ENCODE data around the gene GLDN. TPM values are rescaled to one million over a fixed set of nuclear protein-coding genes. Genes with fewer than 3 reads are reported as not detected.

Gene GLDN
- total RNA-seq, 1 experiment from 2014 or later = 0.57 TPM

DNA sequence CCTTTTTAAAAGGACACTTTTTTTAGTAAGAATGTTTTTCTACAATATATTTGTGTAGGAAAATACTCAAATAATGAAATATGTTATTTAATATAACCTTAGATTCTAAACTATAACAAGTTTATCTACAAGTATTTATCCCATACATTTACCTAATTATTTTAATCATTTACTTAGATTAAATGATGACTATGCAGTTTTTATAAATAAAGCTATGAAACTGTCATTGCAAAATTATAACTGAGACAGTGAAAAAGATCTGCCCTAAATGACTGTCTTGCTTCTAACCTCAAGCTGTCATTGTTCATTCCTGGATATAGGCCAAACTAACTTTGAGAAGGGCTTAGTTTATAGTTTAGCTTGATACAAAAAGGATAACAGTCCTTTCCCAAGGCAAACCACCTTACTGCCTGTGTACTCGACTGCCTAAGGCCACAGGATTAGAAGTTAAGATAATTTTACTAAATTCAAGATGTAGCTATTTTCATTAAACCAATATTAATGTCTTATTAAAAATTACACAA is 84.1 kb downstream of the GLDN start:
- POLR2A ChIA-PET = no interaction called here
- in situ Hi-C loops (cut with HindIII; ENCODE audit: low pct_unique_long_range_greater_than_20kb, low sequenced_read_pairs) (no loop called here), intact Hi-C loops (cut with micrococcal nuclease; ENCODE audit: unreplicated experiment) (no loop called here)
- Histone ChIP-seq H3K9me3 (ENCODE audit: control insufficient read depth, insufficient read depth, low read depth, low read length) (no peaks in the 10 kb centered on the region), H3K4me1 (ENCODE audit: control insufficient read depth, insufficient read depth, low read length) (no peaks in the 10 kb centered on the region), H3K27ac (ENCODE audit: low read length) (no peak overlapping the region), H3K4me3 (ENCODE audit: low read depth in 2 of 2, low read length in 2 of 2) (no peak overlapping the region), H3K36me3 (ENCODE audit: control insufficient read depth, insufficient read depth, low read length) (no peaks in the 10 kb centered on the region), H3K27me3 (ENCODE audit: control insufficient read depth, insufficient read depth, low read length) (no peaks in the 10 kb centered on the region; the same call in 1 of the 2 replicates)
- no TSS peak for BruUV-seq (replicated peaks)
- no peak for TF ChIP-seq SIN3A (IDR thresholded peaks at IDR 0.05; ENCODE audit: borderline replicate concordance, insufficient read depth, low read depth, low read length)
- TF ChIP-seq TCF7L2 (IDR thresholded peaks at IDR 0.05; ENCODE audit: low read depth, low read length) = no peak
- TF ChIP-seq, protein P1, sequence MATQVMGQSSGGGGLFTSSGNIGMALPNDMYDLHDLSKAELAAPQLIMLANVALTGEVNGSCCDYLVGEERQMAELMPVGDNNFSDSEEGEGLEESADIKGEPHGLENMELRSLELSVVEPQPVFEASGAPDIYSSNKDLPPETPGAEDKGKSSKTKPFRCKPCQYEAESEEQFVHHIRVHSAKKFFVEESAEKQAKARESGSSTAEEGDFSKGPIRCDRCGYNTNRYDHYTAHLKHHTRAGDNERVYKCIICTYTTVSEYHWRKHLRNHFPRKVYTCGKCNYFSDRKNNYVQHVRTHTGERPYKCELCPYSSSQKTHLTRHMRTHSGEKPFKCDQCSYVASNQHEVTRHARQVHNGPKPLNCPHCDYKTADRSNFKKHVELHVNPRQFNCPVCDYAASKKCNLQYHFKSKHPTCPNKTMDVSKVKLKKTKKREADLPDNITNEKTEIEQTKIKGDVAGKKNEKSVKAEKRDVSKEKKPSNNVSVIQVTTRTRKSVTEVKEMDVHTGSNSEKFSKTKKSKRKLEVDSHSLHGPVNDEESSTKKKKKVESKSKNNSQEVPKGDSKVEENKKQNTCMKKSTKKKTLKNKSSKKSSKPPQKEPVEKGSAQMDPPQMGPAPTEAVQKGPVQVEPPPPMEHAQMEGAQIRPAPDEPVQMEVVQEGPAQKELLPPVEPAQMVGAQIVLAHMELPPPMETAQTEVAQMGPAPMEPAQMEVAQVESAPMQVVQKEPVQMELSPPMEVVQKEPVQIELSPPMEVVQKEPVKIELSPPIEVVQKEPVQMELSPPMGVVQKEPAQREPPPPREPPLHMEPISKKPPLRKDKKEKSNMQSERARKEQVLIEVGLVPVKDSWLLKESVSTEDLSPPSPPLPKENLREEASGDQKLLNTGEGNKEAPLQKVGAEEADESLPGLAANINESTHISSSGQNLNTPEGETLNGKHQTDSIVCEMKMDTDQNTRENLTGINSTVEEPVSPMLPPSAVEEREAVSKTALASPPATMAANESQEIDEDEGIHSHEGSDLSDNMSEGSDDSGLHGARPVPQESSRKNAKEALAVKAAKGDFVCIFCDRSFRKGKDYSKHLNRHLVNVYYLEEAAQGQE (IDR thresholded peaks at IDR 0.05; ENCODE audit: insufficient read depth in 1 of 2, low read depth in 2 of 2, low read length in 1 of 2) = no peak
- TF ChIP-seq, protein P2, sequence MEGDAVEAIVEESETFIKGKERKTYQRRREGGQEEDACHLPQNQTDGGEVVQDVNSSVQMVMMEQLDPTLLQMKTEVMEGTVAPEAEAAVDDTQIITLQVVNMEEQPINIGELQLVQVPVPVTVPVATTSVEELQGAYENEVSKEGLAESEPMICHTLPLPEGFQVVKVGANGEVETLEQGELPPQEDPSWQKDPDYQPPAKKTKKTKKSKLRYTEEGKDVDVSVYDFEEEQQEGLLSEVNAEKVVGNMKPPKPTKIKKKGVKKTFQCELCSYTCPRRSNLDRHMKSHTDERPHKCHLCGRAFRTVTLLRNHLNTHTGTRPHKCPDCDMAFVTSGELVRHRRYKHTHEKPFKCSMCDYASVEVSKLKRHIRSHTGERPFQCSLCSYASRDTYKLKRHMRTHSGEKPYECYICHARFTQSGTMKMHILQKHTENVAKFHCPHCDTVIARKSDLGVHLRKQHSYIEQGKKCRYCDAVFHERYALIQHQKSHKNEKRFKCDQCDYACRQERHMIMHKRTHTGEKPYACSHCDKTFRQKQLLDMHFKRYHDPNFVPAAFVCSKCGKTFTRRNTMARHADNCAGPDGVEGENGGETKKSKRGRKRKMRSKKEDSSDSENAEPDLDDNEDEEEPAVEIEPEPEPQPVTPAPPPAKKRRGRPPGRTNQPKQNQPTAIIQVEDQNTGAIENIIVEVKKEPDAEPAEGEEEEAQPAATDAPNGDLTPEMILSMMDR (IDR thresholded peaks at IDR 0.05) = no peak
- TF ChIP-seq POLR2AphosphoS5 (IDR thresholded peaks at IDR 0.05; ENCODE audit: low read depth, low read length) = no peak
- DNase-seq (ENCODE audit: low read depth, low spot score) = no peak
- ATAC-seq = no peak
- CTCF ChIA-PET = no interaction called here

GRCh38 chr15:51438526-51438925 is 97.1 kb downstream of the GLDN start:
- no peak overlapping the region for H3K4me3 ChIP-seq (ENCODE audit: low read depth in 2 of 2, low read length in 2 of 2)
- intact Hi-C loops (cut with micrococcal nuclease; ENCODE audit: unreplicated experiment) = no loop called here
- ATAC-seq (no peak), DNase-seq (ENCODE audit: low read depth, low spot score) (no peak)
- no peak overlapping the region for H3K27ac ChIP-seq (ENCODE audit: low read length)
- no peaks in the 10 kb centered on the region for H3K4me1 ChIP-seq (ENCODE audit: control insufficient read depth, insufficient read depth, low read length)
- H3K9me3 ChIP-seq (ENCODE audit: control insufficient read depth, insufficient read depth, low read depth, low read length) = no peaks in the 10 kb centered on the region
- in situ Hi-C loops (cut with HindIII; ENCODE audit: low pct_unique_long_range_greater_than_20kb, low sequenced_read_pairs) = no loop called here
- ChIA-PET CTCF (no interaction called here), POLR2A (no interaction called here)
- no TSS peak for BruUV-seq (replicated peaks)
- TF ChIP-seq, protein P1 (IDR thresholded peaks at IDR 0.05; ENCODE audit: insufficient read depth in 1 of 2, low read depth in 2 of 2, low read length in 1 of 2) = no peak
- TF ChIP-seq, protein P2 (IDR thresholded peaks at IDR 0.05) = no peak
- TF ChIP-seq TCF7L2 (IDR thresholded peaks at IDR 0.05; ENCODE audit: low read depth, low read length) = no peak
- TF ChIP-seq POLR2AphosphoS5 (IDR thresholded peaks at IDR 0.05; ENCODE audit: low read depth, low read length) = no peak
- no peaks in the 10 kb centered on the region for H3K27me3 ChIP-seq (ENCODE audit: control insufficient read depth, insufficient read depth, low read length)
- H3K36me3 ChIP-seq (ENCODE audit: control insufficient read depth, insufficient read depth, low read length) = no peaks in the 10 kb centered on the region
